Parathyroid adenoma (tissue), 2 donors: ENCODE measurements around the gene MCOLN3.

Experiments used
- H2AFZ ChIP-seq: fragments of 300-600 bp; sonication (generic); one replicate; pipeline ENCODE4 v1.7.0; 2017; ENCODE audit warnings: antibody characterized with exemption, mild to moderate bottlenecking
- H3K27ac ChIP-seq: fragments of 300-600 bp; sonication (generic); one replicate; pipeline ENCODE4 v1.7.0; 2017
- H3K27me3 ChIP-seq: fragments of 300-600 bp; sonication (generic); one replicate; pipeline ENCODE4 v1.7.0; 2017; ENCODE audit warnings: low read length; ENCODE audit not compliant: control insufficient read depth, insufficient read depth
- H3K36me3 ChIP-seq: fragments of 300-600 bp; sonication (generic); one replicate; pipeline ENCODE4 v1.7.0; 2017; ENCODE audit warnings: low read length; ENCODE audit not compliant: control insufficient read depth, insufficient read depth
- H3K4me1 ChIP-seq: fragments of 300-600 bp; sonication (generic); one replicate; pipeline ENCODE4 v1.7.0; 2017; ENCODE audit warnings: control low read depth
- H3K4me2 ChIP-seq: fragments of 300-600 bp; sonication (generic); one replicate; pipeline ENCODE4 v1.7.0; 2017; ENCODE audit warnings: low read length
- H3K4me3 ChIP-seq: fragments of 300-600 bp; sonication (generic); one replicate; pipeline ENCODE4 v1.7.0; 2017; ENCODE audit warnings: low read depth, low read length
- H3K79me2 ChIP-seq: fragments of 300-600 bp; sonication (generic); one replicate; pipeline ENCODE4 v1.7.0; 2017; ENCODE audit warnings: control low read depth
- H3K9ac ChIP-seq: fragments of 300-600 bp; sonication (generic); one replicate; pipeline ENCODE4 v1.7.0; 2017; ENCODE audit warnings: mild to moderate bottlenecking
- H3K9me3 ChIP-seq: fragments of 300-600 bp; sonication (generic); one replicate; pipeline ENCODE4 v1.7.0; 2017; ENCODE audit warnings: low read length; ENCODE audit not compliant: control insufficient read depth
- TF ChIP-seq, protein P1 (sequence below): fragments of 300-600 bp; sonication (generic); IDR thresholded peaks from one replicate; pipeline ENCODE4 v1.7.0; 2017; ENCODE audit warnings: antibody characterized with exemption, mild to moderate bottlenecking
- donor health status: primary hyperparathyroidism.

The MCOLN3 gene

DNA sequence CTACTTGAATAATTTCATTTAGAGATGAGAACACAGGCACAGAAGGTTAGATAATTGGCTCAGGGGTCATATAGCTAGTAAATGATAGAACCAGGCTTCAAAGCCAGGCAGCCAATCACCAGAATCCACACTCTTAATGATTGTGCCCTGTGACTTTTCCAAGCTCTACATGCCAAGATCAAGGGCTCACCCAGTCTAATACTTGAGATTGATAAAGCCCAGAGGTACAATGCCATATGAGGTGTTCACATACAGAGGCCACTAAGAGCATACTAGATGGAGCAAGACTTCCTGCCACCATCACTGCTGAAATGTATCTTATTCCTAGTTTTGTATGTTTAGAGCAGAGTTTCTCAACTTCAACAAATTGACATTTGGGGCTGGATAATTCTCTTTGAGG lies 40.9 kb upstream of the MCOLN3 start:
- Histone ChIP-seq H3K9me3 (no peaks in the 10 kb centered on the region), H3K4me2 (no peak overlapping the region), H3K27me3 (no peaks in the 10 kb centered on the region), H3K9ac (no peak overlapping the region), H3K36me3 (no peaks in the 10 kb centered on the region), H3K4me3 (no peak overlapping the region), H3K4me1 (no peaks in the 10 kb centered on the region), H3K79me2 (no peaks in the 10 kb centered on the region), H3K27ac (no peak overlapping the region), H2AFZ (no peak overlapping the region)
- TF ChIP-seq, protein P1, sequence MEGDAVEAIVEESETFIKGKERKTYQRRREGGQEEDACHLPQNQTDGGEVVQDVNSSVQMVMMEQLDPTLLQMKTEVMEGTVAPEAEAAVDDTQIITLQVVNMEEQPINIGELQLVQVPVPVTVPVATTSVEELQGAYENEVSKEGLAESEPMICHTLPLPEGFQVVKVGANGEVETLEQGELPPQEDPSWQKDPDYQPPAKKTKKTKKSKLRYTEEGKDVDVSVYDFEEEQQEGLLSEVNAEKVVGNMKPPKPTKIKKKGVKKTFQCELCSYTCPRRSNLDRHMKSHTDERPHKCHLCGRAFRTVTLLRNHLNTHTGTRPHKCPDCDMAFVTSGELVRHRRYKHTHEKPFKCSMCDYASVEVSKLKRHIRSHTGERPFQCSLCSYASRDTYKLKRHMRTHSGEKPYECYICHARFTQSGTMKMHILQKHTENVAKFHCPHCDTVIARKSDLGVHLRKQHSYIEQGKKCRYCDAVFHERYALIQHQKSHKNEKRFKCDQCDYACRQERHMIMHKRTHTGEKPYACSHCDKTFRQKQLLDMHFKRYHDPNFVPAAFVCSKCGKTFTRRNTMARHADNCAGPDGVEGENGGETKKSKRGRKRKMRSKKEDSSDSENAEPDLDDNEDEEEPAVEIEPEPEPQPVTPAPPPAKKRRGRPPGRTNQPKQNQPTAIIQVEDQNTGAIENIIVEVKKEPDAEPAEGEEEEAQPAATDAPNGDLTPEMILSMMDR: no peak

DNA sequence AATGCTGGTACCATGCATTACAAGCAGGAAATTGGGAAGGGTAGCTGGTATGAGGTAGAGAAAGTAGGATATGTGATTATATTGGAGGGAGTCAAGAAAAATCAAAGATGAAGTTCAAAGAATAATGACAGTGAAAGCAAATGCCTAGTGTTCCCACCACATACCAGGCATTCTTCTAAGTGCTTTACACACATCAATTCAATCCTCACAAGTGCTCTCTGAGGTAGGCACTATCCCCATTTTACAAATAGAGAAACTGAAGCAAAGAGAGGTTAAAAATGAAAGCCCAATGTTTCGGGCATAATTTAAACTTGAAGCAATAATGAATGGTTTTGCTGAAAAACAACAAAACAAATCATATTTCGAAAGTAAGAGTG lies 40.1 kb upstream of the MCOLN3 start:
- Histone ChIP-seq H3K4me3 (no peak overlapping the region), H3K27me3 (no peaks in the 10 kb centered on the region), H3K9me3 (no peaks in the 10 kb centered on the region), H3K27ac (no peak overlapping the region), H3K79me2 (no peaks in the 10 kb centered on the region), H3K36me3 (no peaks in the 10 kb centered on the region), H2AFZ (no peak overlapping the region), H3K4me2 (no peak overlapping the region), H3K9ac (no peak overlapping the region), H3K4me1 (no peaks in the 10 kb centered on the region)
- TF ChIP-seq, protein P1: no peak

DNA sequence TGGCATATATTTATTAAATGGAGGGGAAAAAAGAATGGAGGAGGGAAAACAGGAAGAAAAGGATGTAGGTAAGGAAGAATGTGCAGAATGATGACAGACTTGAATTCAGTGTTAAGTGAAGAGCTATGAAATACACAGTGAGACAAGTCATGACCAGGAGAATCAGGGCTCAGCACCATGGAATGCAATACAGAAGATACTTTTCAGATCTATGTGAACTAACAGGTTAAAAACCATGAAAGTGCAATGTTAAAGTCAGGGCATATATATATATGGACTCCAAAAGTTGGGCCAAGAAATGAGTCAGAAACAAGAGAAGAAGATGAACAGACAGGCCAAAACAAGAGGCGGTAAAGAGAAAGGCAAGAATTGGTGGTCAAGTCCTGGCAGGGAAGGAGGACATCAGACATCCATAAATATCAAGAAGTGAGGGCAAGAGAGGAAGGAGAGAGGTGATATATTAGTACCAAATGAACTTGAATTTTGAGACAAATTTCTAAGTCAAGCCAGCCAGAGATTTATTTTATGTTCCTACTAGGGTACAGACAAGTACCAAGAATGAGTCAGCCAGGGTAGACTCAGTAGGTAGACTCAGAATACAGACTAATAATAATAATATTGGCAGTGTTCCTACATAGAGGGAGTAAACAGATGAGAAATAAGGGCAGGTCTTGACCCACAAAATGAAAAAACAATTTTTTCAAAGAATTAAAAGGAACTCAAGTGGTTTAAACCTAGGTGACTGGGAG lies 39.5 kb upstream of the MCOLN3 start:
- no peak overlapping the region for H3K4me3 ChIP-seq
- no peaks in the 10 kb centered on the region for H3K79me2 ChIP-seq
- H3K9ac ChIP-seq: no peak overlapping the region
- no peaks in the 10 kb centered on the region for H3K9me3 ChIP-seq
- TF ChIP-seq, protein P1: no peak
- no peak overlapping the region for H2AFZ ChIP-seq
- no peak overlapping the region for H3K27ac ChIP-seq
- no peaks in the 10 kb centered on the region for H3K4me1 ChIP-seq
- H3K36me3 ChIP-seq: no peaks in the 10 kb centered on the region
- H3K4me2 ChIP-seq: no peak overlapping the region
- no peaks in the 10 kb centered on the region for H3K27me3 ChIP-seq

DNA sequence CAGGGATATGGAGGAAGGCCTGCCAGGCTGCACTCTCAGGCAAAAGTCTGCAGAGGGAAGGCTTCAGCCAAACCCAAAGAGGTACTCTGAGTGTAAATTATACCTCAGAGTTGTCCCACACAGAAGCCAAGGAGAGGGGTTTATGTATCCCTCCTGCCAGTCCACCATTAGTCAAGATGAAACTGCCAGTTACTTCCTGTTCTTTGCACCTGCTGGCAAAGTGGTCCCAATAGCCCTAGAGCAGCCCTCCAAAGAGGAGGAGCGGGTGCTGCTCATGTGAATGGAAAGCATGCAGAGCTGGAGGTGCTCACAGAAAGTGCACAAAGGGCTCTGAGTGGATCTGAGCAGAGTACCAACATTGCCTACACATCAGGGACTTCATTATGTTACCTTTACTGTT lies 37.1 kb upstream of the MCOLN3 start:
- no peak overlapping the region for H3K9ac ChIP-seq
- no peaks in the 10 kb centered on the region for H3K9me3 ChIP-seq

More for the DNA sequence above, 37.1 kb upstream of the MCOLN3 start:
- no peak overlapping the region for H3K4me3 ChIP-seq
- no peaks in the 10 kb centered on the region for H3K79me2 ChIP-seq
- no peak overlapping the region for H3K27ac ChIP-seq
- H3K36me3 ChIP-seq: no peaks in the 10 kb centered on the region
- H3K4me2 ChIP-seq: no peak overlapping the region
- TF ChIP-seq, protein P1: no peak
- H3K27me3 ChIP-seq: no peaks in the 10 kb centered on the region
- H2AFZ ChIP-seq: no peak overlapping the region
- no peaks in the 10 kb centered on the region for H3K4me1 ChIP-seq
